ENCODE results near the gene NRIP1.

NRIP1 gene

DNA sequence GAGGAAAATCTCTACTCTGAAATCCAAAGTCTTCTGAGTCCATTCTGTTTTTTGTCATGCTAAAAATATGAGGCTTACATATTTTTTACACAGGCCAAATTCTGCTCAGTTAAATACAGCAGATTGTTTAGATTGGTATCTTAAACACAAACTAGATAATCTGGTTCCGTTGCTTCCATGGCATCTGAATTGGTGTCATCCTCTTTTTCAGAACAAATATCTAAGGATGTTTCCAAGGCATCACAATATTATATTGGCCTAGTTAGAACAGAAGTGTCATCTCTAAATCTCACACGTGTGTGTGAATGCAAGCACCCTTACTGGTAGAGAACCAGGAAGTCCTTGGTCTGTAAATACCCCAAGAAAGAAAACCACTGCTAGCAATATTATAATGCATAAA is 151.2 kb downstream of the NRIP1 start:
- no peak for DNase-seq

DNA sequence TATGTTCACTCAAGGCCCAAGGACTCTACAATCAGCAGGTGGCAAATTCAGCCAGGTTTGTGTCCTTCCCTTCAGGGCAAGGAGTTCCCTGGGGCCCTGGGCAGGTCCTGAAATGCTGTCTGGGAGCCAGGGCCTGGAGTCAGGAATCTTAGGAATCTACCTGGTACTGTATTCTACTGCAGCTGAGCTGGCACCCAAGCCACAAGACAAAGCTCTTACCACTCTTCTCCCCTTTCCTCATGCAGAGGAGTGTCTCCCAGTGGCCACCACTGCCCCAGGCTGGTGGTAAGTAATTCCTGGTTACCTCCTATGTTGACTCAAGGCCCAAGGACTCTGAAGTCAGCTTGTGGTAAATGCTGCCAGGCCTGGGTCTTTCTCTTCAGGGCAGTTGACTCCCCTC is 153.4 kb downstream of the NRIP1 start:
- no peak for DNase-seq

Data from NCI-H1417 (cell line).